Measurements from ENCODE around the gene GLUD1. TPM values are rescaled to one million over a fixed set of nuclear protein-coding genes. Genes with fewer than 3 reads are reported as not detected.
A peak's percentile ranks its signal among the peaks of the same experiment; 100 is the strongest.
"Not testable (repeated sequence)": the region's sequence is repeated elsewhere in the genome, so short reads cannot be mapped to it uniquely, and the experiment has no call there.

The GLUD1 gene
- total RNA-seq, 2 experiments from 2014 or later = 94.2 to 101 TPM

DNA sequence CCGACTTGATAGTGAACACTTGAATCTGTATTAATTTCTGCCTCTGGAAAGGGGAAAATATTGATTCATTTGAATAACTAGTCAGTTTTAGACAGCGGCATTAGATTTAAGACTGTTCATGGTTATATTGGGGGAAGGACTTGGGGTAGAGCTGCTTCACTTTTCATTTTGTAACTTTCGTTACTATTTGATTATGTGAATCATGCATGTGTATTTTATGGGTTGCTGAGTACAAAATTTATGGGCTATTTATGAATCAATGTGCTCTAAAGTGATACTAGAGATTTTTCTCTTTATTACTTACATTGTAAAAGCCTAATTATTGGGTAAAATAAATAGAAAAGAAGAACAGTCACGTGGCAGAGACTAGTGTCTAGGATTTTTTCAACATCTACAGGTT is 4.9 kb downstream of the GLUD1 start:
- TF ChIP-seq, protein P1, sequence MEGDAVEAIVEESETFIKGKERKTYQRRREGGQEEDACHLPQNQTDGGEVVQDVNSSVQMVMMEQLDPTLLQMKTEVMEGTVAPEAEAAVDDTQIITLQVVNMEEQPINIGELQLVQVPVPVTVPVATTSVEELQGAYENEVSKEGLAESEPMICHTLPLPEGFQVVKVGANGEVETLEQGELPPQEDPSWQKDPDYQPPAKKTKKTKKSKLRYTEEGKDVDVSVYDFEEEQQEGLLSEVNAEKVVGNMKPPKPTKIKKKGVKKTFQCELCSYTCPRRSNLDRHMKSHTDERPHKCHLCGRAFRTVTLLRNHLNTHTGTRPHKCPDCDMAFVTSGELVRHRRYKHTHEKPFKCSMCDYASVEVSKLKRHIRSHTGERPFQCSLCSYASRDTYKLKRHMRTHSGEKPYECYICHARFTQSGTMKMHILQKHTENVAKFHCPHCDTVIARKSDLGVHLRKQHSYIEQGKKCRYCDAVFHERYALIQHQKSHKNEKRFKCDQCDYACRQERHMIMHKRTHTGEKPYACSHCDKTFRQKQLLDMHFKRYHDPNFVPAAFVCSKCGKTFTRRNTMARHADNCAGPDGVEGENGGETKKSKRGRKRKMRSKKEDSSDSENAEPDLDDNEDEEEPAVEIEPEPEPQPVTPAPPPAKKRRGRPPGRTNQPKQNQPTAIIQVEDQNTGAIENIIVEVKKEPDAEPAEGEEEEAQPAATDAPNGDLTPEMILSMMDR (IDR thresholded peaks at IDR 0.05) = no peak
- Mint-ChIP-seq H3K9me3 (no peaks in the 10 kb centered on the region), H3K4me3 (no peak overlapping the region), H3K27me3 (no peaks in the 10 kb centered on the region), H3K27ac (no peak overlapping the region), H3K4me1 (ENCODE audit: low read depth) (peaks cover 76% of the 10 kb centered on the region), H3K36me3 (ENCODE audit: low read depth) (peaks cover 53% of the 10 kb centered on the region)
- ChIA-PET CTCF (no interaction called here), POLR2A (no interaction called here)
- intact Hi-C loops (cut with micrococcal nuclease) = no loop called here
- no peak for DNase-seq
- ATAC-seq = no peak

DNA sequence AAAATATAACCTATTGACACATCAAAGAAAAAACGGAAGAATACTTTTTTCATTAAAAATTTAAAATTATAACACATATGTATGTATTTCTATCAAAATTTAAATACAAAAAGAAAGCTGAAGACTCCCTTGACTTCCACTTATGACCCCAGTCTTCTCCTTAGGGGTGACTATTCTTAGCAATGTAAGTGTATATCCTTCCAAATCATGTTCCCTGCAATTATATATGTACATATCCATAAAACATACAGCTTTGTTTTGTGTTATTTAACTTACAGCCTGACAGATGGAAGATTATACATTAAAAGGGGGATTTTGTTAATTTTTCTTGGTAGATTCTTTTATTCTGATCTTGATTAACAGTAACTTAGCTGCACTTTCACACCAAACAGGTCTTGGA is 9.1 kb downstream of the GLUD1 start:
- Mint-ChIP-seq H3K27me3 (no peaks in the 10 kb centered on the region), H3K36me3 (ENCODE audit: low read depth) (peaks cover 48% of the 10 kb centered on the region), H3K4me3 (no peak overlapping the region), H3K9me3 (no peaks in the 10 kb centered on the region), H3K27ac (no peak overlapping the region), H3K4me1 (ENCODE audit: low read depth) (peaks cover 75% of the 10 kb centered on the region)
- intact Hi-C loops (cut with micrococcal nuclease) = no loop called here
- ChIA-PET POLR2A (interaction anchor here (0.6 to 1.6 kb wide), 3 partner anchors 8 to 117 kb away, joined by 3 to 4 read pairs (median 3); partner anchors contain the start of gene ADIRF), CTCF (interaction anchor here (0.8 to 1.4 kb wide), 2 partner anchors 146 to 148 kb away, joined by 3 read pairs; no protein-coding TSS in a partner anchor)
- no peak for DNase-seq
- TF ChIP-seq, protein P1 (IDR thresholded peaks at IDR 0.05) = no peak
- ATAC-seq = no peak

DNA sequence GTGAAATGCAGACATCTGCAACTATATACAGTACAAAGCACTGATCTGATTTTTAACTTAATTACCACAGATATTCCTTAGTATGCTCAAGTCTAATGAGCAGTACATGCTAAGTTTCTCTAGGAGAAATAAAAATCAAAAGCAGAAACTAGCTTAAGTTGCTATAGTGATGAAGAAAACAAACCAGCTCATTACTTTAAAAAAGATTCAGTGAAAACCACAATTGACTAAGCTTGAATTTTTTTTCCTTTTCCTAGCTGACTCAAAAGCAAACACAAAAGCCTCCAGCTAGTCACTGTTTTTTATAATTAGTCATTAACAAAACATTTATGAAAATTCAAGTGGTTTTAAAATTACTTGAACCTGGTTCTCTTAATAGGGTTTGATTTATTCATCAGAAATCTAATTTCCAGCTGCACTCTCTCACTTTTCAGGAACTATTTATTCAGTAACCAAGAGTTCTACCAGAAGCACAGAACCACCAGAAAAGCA is 10.3 kb downstream of the GLUD1 start:
- peak; percentile 76 for ATAC-seq
- Mint-ChIP-seq H3K27ac (peak overlapping the region; percentile 88), H3K4me3 (peak overlapping the region; percentile 16), H3K36me3 (ENCODE audit: low read depth) (peaks cover 47% of the 10 kb centered on the region), H3K4me1 (ENCODE audit: low read depth) (peaks cover 66% of the 10 kb centered on the region)
- H3K27me3 Mint-ChIP-seq; DNase-seq; intact Hi-C loops (cut with micrococcal nuclease); H3K9me3 Mint-ChIP-seq: not testable (repeated sequence)
- CTCF ChIA-PET = interaction anchor here (1.0 kb wide), 1 partner anchor 9 kb away, joined by 3 read pairs; no protein-coding TSS in a partner anchor
- POLR2A ChIA-PET = interaction anchor here (1.2 to 1.6 kb wide), 3 partner anchors 9 to 29 kb away, joined by 4 to 6 read pairs (median 4); partner anchors contain the start of genes GLUD1 and SHLD2

DNA sequence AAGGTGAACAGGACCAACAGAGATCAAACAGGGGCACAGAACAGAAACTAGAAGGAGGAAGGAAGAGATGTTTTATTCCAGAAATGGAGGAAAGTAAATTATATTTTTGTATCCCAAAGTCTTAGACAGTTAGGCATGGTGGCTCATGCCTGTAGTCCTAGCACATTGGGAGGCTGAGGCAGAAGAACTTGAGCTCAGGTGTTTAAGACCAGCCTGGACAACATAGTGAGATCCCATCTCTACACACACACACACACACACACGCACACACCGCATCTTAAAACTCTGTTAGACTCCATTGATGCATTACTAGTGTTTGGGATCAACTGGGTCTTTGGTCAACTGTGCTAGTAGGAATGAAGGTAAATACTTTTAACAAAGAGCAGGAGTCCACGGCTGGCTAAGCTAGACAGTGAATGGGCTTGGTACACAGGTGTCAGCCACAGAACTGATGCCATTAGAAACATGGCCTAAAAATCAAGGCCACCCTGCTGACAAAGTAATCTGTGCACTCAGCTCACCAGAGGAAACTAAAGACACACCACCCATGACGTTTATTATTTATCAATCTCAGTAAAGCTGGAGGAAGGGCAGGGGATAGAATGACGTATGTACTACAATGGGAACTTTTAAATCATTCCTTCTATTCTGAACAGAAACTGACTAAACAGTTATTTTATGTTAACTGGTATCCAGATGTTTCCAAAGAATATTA is 10.9 kb downstream of the GLUD1 start:
- ChIA-PET CTCF (interaction anchor here (1.0 kb wide), 1 partner anchor 9 kb away, joined by 3 read pairs; no protein-coding TSS in a partner anchor), POLR2A (interaction anchor here (1.2 to 1.6 kb wide), 2 partner anchors 11 to 29 kb away, joined by 4 to 6 read pairs; partner anchors contain the start of genes GLUD1 and SHLD2)
- DNase-seq = peak; percentile 20
- peaks cover 47% of the 10 kb centered on the region for H3K36me3 Mint-ChIP-seq (ENCODE audit: low read depth)
- H3K9me3 Mint-ChIP-seq; H3K27me3 Mint-ChIP-seq; intact Hi-C loops (cut with micrococcal nuclease): not testable (repeated sequence)
- ATAC-seq = peak; percentile 68
- peaks cover 60% of the 10 kb centered on the region for H3K4me1 Mint-ChIP-seq (ENCODE audit: low read depth)
- H3K4me3 Mint-ChIP-seq = peak overlapping the region; percentile 16
- peak overlapping the region; percentile 88 for H3K27ac Mint-ChIP-seq

DNA sequence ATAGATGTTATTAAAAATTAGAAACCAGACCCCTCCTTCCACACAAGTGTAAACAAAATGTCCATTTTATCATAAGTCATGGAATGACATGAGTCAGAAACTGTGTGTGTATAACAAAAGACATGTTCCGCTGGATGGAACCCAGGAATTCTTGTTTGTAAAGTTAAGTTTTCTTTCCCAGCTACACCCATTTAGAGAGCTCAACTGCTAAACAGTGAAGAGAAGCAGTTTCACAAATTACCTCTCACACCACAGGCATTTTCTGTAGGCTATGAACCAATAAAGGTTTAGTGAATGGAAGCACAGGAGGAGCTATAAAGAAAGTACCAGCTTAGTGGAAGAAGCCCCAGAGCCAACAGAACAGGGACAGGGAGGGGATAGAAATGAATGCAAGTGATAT is 12.4 kb downstream of the GLUD1 start:
- peaks cover 59% of the 10 kb centered on the region for H3K4me1 Mint-ChIP-seq (ENCODE audit: low read depth)
- POLR2A ChIA-PET; H3K4me3 Mint-ChIP-seq; intact Hi-C loops (cut with micrococcal nuclease); ATAC-seq; H3K27me3 Mint-ChIP-seq; CTCF ChIA-PET; H3K9me3 Mint-ChIP-seq; DNase-seq: not testable (repeated sequence)
- H3K27ac Mint-ChIP-seq = peak overlapping the region; percentile 74
- H3K36me3 Mint-ChIP-seq (ENCODE audit: low read depth) = peaks cover 42% of the 10 kb centered on the region

DNA sequence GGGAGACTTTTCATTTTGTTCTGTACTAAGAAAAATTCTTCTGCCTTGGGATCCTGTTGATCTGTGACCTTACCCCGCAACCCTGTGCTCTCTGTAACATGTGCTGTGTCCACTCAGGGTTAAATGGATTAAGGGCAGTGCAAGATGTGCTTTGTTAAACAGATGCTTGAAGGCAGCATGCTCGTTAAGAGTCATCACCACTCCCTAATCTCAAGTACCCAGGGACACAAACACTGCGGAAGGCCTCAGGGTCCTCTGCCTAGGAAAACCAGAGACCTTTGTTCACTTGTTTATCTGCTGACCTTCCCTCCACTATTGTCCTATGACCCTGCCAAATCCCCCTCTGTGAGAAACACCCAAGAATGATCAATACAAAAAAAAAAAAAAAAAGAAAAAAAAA is 13.1 kb downstream of the GLUD1 start:
- H3K9me3 Mint-ChIP-seq; H3K27me3 Mint-ChIP-seq; POLR2A ChIA-PET; H3K4me3 Mint-ChIP-seq; intact Hi-C loops (cut with micrococcal nuclease); DNase-seq; ATAC-seq; CTCF ChIA-PET; H3K27ac Mint-ChIP-seq: not testable (repeated sequence)
- H3K4me1 Mint-ChIP-seq (ENCODE audit: low read depth) = peaks cover 56% of the 10 kb centered on the region
- H3K36me3 Mint-ChIP-seq (ENCODE audit: low read depth) = peaks cover 36% of the 10 kb centered on the region

DNA sequence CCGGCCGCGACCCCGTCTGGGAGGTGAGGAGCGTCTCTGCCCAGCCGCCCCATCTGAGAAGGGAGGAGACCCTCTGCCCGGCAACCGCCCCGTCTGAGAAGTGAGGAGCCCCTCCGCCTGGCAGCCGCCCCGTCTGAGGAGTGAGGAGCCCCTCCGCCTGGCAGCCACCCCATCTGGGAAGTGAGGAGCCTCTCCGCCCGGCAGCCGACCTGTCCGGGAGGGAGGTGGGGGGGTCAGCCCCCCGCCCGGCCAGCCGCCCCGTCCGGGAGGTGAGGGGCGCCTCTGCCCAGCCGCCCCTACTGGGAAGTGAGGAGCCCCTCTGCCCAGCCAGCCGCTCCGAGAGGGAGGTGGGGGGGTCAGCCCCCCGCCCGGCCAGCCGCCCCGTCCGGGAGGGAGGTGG is 14.0 kb downstream of the GLUD1 start:
- DNase-seq; H3K27me3 Mint-ChIP-seq; POLR2A ChIA-PET; intact Hi-C loops (cut with micrococcal nuclease); H3K27ac Mint-ChIP-seq; H3K4me3 Mint-ChIP-seq; ATAC-seq; CTCF ChIA-PET; H3K9me3 Mint-ChIP-seq: not testable (repeated sequence)
- Mint-ChIP-seq H3K36me3 (ENCODE audit: low read depth) (peaks cover 33% of the 10 kb centered on the region), H3K4me1 (ENCODE audit: low read depth) (peaks cover 51% of the 10 kb centered on the region)

All from activated CD8-positive, alpha-beta T cell treated with anti-CD3 and anti-CD28 coated beads for 36 hours (primary cell).